Measurements from ENCODE around the gene CNOT3.

- no peak for TF ChIP-seq CTCF (IDR thresholded peaks at IDR 0.05)
- TF ChIP-seq POLR2A (IDR thresholded peaks at IDR 0.05) = no peak
Measured at GRCh38 chr19:54148158-54148557, 10.6 kb downstream of the CNOT3 start.
